Right lobe of liver (tissue), 6 donors: ENCODE results near the gene ACAN. TPM values are rescaled to one million over a fixed set of nuclear protein-coding genes. Genes with fewer than 3 reads are reported as not detected.

Source experiments
- ATAC-seq, 4 donors: fragments of 200-7000 bp; cut with Tn5 transposase; one replicate each; pipeline ENCODE4 v1.9.1; 2020; ENCODE audit warnings: mild to moderate bottlenecking in 4 of 4, moderate library complexity in 4 of 4
- DNase-seq, 3 donors: peaks; one replicate each; pipeline ENCODE4 v3.0.0-alpha.2; 2020
- H3K27ac ChIP-seq, 3 donors: fragments of 200-600 bp; one replicate each; pipeline ENCODE4 v1.8.0; 2022
- H3K27me3 ChIP-seq, 2 donors: fragments of 200-600 bp; one replicate each; pipeline ENCODE4 v1.8.0; 2022
- H3K36me3 ChIP-seq, 4 donors: fragments of 200-600 bp; sonication (generic) in 1 of 4; one replicate each; pipeline versions ENCODE4 v1.5.1 to v1.8.0; 2017 to 2022; ENCODE audit warnings: control low read depth in 1 of 4
- H3K4me1 ChIP-seq, 4 donors: fragments of 200-600 bp; sonication (generic) in 1 of 4; one replicate each; pipeline versions ENCODE4 v1.5.1 to v1.8.0; 2017 to 2022; ENCODE audit warnings: control low read depth in 1 of 4
- H3K4me3 ChIP-seq, 3 donors: fragments of 200-600 bp; one replicate each; pipeline ENCODE4 v1.8.0; 2022
- H3K9me3 ChIP-seq, 4 donors: fragments of 200-600 bp; sonication (generic) in 1 of 4; one replicate each; pipeline versions ENCODE4 v1.5.1 to v1.8.0; 2017 to 2022; ENCODE audit warnings: control low read depth in 1 of 4
- CTCF ChIP-seq, 4 donors: fragments of 200-600 bp in 3 of 4; fragments of 450-650 bp in 1 of 4; IDR thresholded peaks; one replicate each; pipeline versions ENCODE4 v1.5.1 to v1.8.0; 2016 to 2022; ENCODE audit warnings: antibody characterized with exemption in 4 of 4, mild to moderate bottlenecking in 2 of 4
- POLR2A ChIP-seq: fragments of 450-650 bp; IDR thresholded peaks from one replicate; pipeline ENCODE4 v1.6.1; 2017; ENCODE audit warnings: antibody characterized with exemption, mild to moderate bottlenecking
- WGBS: methylation state at CpG from one replicate; pipeline ENCODE4 v1.1.6; 2018; ENCODE audit warnings: low coverage, low lambda C conversion rate; ENCODE audit not compliant: insufficient coverage; ENCODE audit errors: missing lambda C conversion rate; 5-methylcytosine and 5-hydroxymethylcytosine counted together
- intact Hi-C, 2 donors: fragments of 100-400 bp; cut with DNase I; formaldehyde crosslinking; loops; one replicate each; pipeline versions ENCODE4 v1.11.2 to v1.14.1; 2022
- long read RNA-seq: library from polyadenylated mRNA; unstranded; transcript quantifications from one replicate; pipeline ENCODE4 v2.0.0, GENCODE V29; 2019
- total RNA-seq, 6 experiments: library from RNA; depleted of rRNA in 2 of 6; stranded (reverse); fragments of >200 nt in 2 of 6; fragmentation: NEBNext Ultra II Directional in 3 of 6; extraction: Animal tissue kit (Norgen Biotek cat#: 25700) in 3 of 6; gene quantifications; one replicate each; pipeline versions ENCODE4 v1.1.0 to v1.2.4, GENCODE V29; 2016 to 2023
- donor health status: DM: no; HTN: yes; CAD: no.
- donor health status: DM: no; HTN: no; CAD: no.
- donor health status: DM: no; HTN: no; CAD: no.
- donor health status: DM: no; HTN: yes; CAD: no.
- donor health status: DM: no; HTN: yes; CAD: no.

ACAN gene
- total RNA-seq, result under 1 TPM in 1 of 6 experiments, not detected in 5; 0.07 TPM
- long read RNA-seq, result 0 reads

GRCh38 chr15:88803241-88803919, at the start of gene ACAN:
Gene ACAN (plus strand): TSS chr15:88803436. CDS start chr15:88836207, 32,771 bp downstream.
- no peak within 1 kb of the TSS for H3K27ac ChIP-seq
- DNase-seq, result no peak
- WGBS, result 0% methylated on average over 9 of the region's 61 CpGs
- intact Hi-C loops, result no loop called here
- peaks cover 0 to 5% of the 10 kb centered on the region in 2 donors for H3K27me3 ChIP-seq
- no peaks in the 10 kb centered on the region for H3K36me3 ChIP-seq
- H3K4me3 ChIP-seq, result no peak within 1 kb of the TSS
- TF ChIP-seq POLR2A, result no peak
- no peak for TF ChIP-seq CTCF (IDR thresholded peaks at IDR 0.05)
- no peaks in the 10 kb centered on the region for H3K9me3 ChIP-seq
- ATAC-seq, result no peak
- H3K4me1 ChIP-seq, result no peaks in the 10 kb centered on the region

- Histone ChIP-seq H3K27me3 (no peaks in the 10 kb centered on the region), H3K4me1 (no peaks in the 10 kb centered on the region), H3K4me3 (no peak overlapping the region), H3K9me3 (no peaks in the 10 kb centered on the region), H3K27ac (no peak overlapping the region), H3K36me3 (no peaks in the 10 kb centered on the region)
- no peak for TF ChIP-seq CTCF (IDR thresholded peaks at IDR 0.05)
- TF ChIP-seq POLR2A, result no peak
- intact Hi-C loops, result no loop called here
- ATAC-seq (no peak), DNase-seq (no peak)
- WGBS, result 50% methylated on average over 4 of the region's 4 CpGs
Observed at GRCh38 chr15:88756521-88756920, 46.7 kb upstream of the ACAN start.

GRCh38 chr15:88756921-88757320, 46.3 kb upstream of the ACAN start:
- Histone ChIP-seq H3K9me3 (no peaks in the 10 kb centered on the region), H3K4me1 (no peaks in the 10 kb centered on the region), H3K27me3 (no peaks in the 10 kb centered on the region), H3K4me3 (no peak overlapping the region), H3K27ac (no peak overlapping the region), H3K36me3 (no peaks in the 10 kb centered on the region)
- no peak for ATAC-seq
- 75% methylated on average over 3 of the region's 3 CpGs for WGBS
- DNase-seq, result no peak
- intact Hi-C loops, result no loop called here
- TF ChIP-seq CTCF (IDR thresholded peaks at IDR 0.05), result no peak
- no peak for TF ChIP-seq POLR2A

- no peak for DNase-seq
Observed at GRCh38 chr15:88759872-88760271, 43.4 kb upstream of the ACAN start.

More at GRCh38 chr15:88759872-88760271, 43.4 kb upstream of the ACAN start:
- H3K9me3 ChIP-seq, result no peaks in the 10 kb centered on the region
- TF ChIP-seq CTCF (IDR thresholded peaks at IDR 0.05) (no peak), POLR2A (no peak)
- WGBS, result 20% methylated on average over 1 of the region's 1 CpG
- no peaks in the 10 kb centered on the region for H3K4me1 ChIP-seq
- no peaks in the 10 kb centered on the region for H3K36me3 ChIP-seq
- ATAC-seq, result no peak
- no peak overlapping the region for H3K4me3 ChIP-seq
- H3K27me3 ChIP-seq, result no peaks in the 10 kb centered on the region
- no peak overlapping the region for H3K27ac ChIP-seq
- intact Hi-C loops, result no loop called here
